NK-92 (cell line): ENCODE measurements around the gene MBD1.
"Not testable (repeated sequence)": the region's sequence is repeated elsewhere in the genome, so short reads cannot be mapped to it uniquely, and the experiment has no call there.

ENCODE experiments used
- DNase-seq: peaks from one replicate; lab custom pipeline; 2025; ENCODE audit not compliant: unreplicated experiment; lab: John Stamatoyannopoulos, UW

MBD1 gene

DNA sequence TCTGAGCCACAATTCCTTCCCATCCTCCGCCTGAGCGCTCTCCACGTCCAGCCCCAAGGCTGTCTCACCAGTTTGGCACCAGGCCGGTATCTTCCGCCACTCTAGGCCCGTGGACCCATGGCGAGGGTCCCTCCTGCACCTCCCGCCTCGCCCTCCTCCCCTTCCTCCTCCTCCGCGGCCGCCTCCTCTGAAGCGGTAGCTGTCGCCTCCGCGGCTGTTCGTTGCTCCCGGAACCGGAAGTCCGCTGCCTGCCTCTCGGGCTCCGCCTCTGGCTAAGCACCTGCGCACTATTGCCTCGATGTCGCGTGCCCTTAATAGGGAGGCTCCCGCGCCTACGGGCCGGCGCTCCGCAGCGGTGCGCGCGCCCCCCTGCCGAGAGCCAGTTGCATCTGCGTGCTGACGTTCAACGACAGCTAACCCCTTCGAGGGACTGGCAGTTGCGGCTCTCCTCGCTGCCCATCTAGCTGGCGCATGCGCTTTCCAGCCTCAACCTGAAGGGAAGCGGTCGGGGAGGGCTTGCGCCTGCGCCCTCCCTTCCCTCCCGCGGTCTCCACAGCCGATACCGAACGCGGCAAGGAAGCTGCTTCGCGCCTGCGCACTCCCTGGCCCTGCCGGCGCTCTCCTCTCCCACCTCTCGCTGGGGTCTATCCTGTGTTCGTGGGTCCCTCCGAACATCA lies at the start of gene MBD1:
TSS of gene MBD1 (minus strand) at position 229 of the 677 bp plus-strand sequence. CDS start 1,531 bp downstream, outside the sequence.
- DNase-seq = peak; percentile 99

GRCh38 chr18:50330176-50330575 lies 48.9 kb upstream of the MBD1 start:
- DNase-seq = no peak

- DNase-seq = no peak
Measured at GRCh38 chr18:50327983-50328382, 46.7 kb upstream of the MBD1 start.

DNA sequence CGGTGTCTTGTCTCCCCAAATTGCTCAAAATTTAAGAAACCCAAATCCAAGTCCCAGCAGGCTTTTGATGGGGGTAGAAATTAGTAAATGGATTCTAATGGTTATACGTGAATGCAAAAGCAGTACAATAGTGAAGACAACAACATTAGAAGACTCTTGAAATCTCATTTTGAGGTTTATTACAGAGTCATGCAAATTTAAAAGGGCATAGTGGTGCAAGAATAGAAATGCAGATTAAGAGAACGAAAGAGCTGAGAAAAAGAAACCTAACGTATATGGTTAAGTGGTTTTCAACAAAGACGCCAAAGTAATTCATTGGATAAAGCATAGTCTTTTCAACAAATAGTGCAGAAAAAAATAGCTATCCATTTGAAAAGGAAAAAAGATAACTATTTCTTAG lies 39.4 kb upstream of the MBD1 start:
- no peak for DNase-seq

- no peak for DNase-seq
Measured at GRCh38 chr18:50315100-50315871, 34.0 kb upstream of the MBD1 start.

DNA sequence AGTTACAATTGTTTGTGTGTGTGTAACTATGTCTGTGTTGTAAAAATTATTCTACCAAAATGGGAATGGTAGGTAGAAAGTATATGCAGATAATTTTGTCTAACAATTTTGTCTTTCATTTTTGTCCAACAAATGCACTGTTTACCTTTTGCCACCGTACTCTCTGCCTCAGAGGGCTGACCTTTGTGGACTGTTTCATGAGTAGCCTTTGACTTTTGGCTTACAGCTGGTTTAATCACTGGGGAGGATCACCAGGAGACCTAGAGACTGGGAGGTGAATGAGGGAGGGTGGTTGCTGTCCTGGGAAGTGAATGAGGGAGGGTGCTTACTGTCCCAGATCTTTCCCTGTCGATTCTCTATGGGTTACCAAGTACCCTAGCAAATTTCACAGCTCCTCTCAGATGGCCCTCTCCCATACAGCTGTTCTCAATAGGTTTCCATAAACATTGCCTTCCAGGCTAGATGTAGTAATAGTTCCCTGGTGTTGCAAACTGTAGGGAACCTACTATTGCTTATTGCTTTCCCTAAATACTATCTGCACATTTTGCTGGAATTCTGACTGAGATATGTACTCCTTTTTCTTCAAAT lies 32.6 kb upstream of the MBD1 start:
- no peak for DNase-seq

- DNase-seq = no peak
Measured at GRCh38 chr18:50313031-50313607, 31.8 kb upstream of the MBD1 start.

GRCh38 chr18:50312296-50313030 lies 31.1 kb upstream of the MBD1 start:
- no peak for DNase-seq

- no peak for DNase-seq
Measured at GRCh38 chr18:50311650-50312049, 30.3 kb upstream of the MBD1 start.

- DNase-seq = no peak
Measured at GRCh38 chr18:50310080-50310479, 28.8 kb upstream of the MBD1 start.

GRCh38 chr18:50308851-50309250 lies 27.5 kb upstream of the MBD1 start:
- not testable (repeated sequence) for DNase-seq

DNA sequence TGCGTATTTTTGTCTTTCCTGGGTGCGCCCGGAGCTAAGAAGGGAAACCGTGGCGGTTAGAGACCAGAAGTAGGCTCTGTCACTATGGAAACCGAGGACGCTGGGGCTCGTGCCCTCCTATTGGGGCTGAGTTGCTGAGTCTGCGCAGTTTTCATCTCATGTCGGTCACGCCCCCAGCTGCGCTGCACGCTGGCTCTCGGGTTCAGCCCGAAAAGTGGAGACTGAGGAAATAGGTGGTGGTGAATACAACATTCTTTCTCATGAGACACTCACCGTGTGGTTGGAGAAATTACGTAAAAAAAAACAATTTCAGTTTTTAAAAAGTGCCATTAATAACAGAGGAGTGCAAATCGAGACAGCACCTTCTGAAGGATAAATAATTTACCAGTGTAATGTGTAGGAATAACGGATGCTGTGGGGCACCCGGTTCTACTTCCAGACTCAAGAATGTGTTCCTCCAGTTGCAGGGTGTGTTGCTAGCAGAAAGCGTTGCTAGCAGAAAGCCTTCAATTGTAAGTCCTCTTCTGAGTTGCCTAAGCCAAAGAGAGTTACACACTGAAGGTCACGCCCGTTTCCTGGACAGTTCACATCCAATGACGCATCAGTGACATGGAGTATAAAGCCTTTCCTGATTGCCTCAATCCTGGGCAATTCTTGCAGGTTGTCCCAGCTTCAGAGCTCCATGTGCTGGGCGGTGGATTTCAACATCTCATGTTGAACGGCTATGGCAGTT lies 26.6 kb upstream of the MBD1 start:
- DNase-seq = peak; percentile 65

DNA sequence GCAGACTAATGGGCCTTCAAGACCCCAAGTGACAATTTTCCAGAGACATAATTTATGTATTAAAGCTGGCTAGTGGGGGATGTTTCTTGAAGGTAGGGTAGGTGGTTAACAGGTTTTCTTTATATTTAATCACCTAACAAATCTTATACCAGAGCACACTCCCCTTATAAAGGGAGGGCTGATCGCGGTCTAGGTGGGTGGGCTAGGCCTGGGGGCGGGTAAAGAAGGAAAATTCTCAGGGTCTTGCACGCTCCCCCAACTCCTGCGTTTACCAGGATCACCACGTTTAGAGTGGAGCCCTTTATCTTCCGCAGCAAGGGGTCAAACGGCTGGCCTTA lies 26.0 kb upstream of the MBD1 start:
- DNase-seq = no peak

- no peak for DNase-seq
Measured at GRCh38 chr18:50306944-50307343, 25.6 kb upstream of the MBD1 start.

DNA sequence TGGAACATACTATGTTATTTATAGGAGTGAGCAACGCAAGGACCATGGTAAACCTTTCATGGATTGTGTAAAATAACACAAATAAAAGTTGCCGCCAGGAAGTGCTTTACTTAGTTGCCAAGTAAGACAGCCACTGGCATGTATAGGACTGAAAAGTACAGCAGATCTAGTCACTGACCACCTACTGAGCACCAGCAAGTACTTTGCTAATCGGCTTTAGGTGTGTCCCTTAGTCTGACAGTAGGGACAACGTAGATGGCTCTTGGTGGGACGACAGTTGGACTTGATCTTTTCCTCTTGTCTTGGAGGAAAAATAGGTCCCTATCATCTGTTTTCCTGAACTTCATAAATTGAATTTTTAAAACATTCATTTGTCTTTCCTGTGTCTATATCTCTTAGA lies 19.8 kb upstream of the MBD1 start:
- no peak for DNase-seq

GRCh38 chr18:50299626-50300388 lies 18.5 kb upstream of the MBD1 start:
- DNase-seq = no peak

GRCh38 chr18:50298443-50299284 lies 17.3 kb upstream of the MBD1 start:
- DNase-seq = no peak

GRCh38 chr18:50297621-50298442 lies 16.5 kb upstream of the MBD1 start:
- no peak for DNase-seq
